ENCODE results near the gene POU3F1.

The POU3F1 gene

GRCh38 chr1:38073534-38074301 is 27.1 kb upstream of the POU3F1 start:
- peak; percentile 67 for DNase-seq (ENCODE audit: low spot score)

- DNase-seq (ENCODE audit: low spot score) = no peak
These were observed 26.3 kb upstream of the POU3F1 start for GRCh38 chr1:38072858-38073257.

- no peak for DNase-seq (ENCODE audit: low spot score)
These were observed 25.0 kb upstream of the POU3F1 start for GRCh38 chr1:38071312-38072256.

- no peak for DNase-seq (ENCODE audit: low spot score)
These were observed 22.4 kb upstream of the POU3F1 start for GRCh38 chr1:38068980-38069340.

GRCh38 chr1:38068220-38068979 is 21.8 kb upstream of the POU3F1 start:
- DNase-seq (ENCODE audit: low spot score) = no peak

- DNase-seq (ENCODE audit: low spot score) = no peak
These were observed 17.8 kb upstream of the POU3F1 start for GRCh38 chr1:38064197-38064903.

- no peak for DNase-seq (ENCODE audit: low spot score)
These were observed 17.0 kb upstream of the POU3F1 start for GRCh38 chr1:38063616-38064015.

- DNase-seq (ENCODE audit: low spot score) = no peak
These were observed 16.0 kb upstream of the POU3F1 start for GRCh38 chr1:38062361-38063288.

- DNase-seq (ENCODE audit: low spot score) = no peak
These were observed 15.3 kb upstream of the POU3F1 start for GRCh38 chr1:38061883-38062328.

GRCh38 chr1:38061290-38061689 is 14.7 kb upstream of the POU3F1 start:
- no peak for DNase-seq (ENCODE audit: low spot score)

GRCh38 chr1:38060498-38060897 is 13.9 kb upstream of the POU3F1 start:
- DNase-seq (ENCODE audit: low spot score) = no peak

GRCh38 chr1:38059635-38060250 is 13.2 kb upstream of the POU3F1 start:
- no peak for DNase-seq (ENCODE audit: low spot score)

GRCh38 chr1:38055965-38056364 is 9.4 kb upstream of the POU3F1 start:
- DNase-seq (ENCODE audit: low spot score) = no peak

GRCh38 chr1:38055398-38055797 is 8.8 kb upstream of the POU3F1 start:
- no peak for DNase-seq (ENCODE audit: low spot score)

GRCh38 chr1:38053416-38054091 is 7.0 kb upstream of the POU3F1 start:
- DNase-seq (ENCODE audit: low spot score) = no peak

- no peak for DNase-seq (ENCODE audit: low spot score)
These were observed 6.3 kb upstream of the POU3F1 start for GRCh38 chr1:38052750-38053415.

GRCh38 chr1:38051079-38051543 is 4.5 kb upstream of the POU3F1 start:
- no peak for DNase-seq (ENCODE audit: low spot score)

- peak; percentile 85 for DNase-seq (ENCODE audit: low spot score)
These were observed 3.9 kb upstream of the POU3F1 start for GRCh38 chr1:38050397-38051078.
